NK-92 treated with Interleukin-12 subunit alpha and Interleukin-12 subunit beta, amount 100 ng/mL, for 24 hours (cell line): ENCODE data around the gene TBC1D16.

ENCODE experiments used
- DNase-seq: peaks from one replicate; lab custom pipeline; 2025; lab: John Stamatoyannopoulos, UW

The TBC1D16 gene

GRCh38 chr17:79949656-79950209, 85.9 kb downstream of the TBC1D16 start:
- DNase-seq, result no peak

- no peak for DNase-seq
Observed at GRCh38 chr17:79948945-79949655, 86.6 kb downstream of the TBC1D16 start.

DNA sequence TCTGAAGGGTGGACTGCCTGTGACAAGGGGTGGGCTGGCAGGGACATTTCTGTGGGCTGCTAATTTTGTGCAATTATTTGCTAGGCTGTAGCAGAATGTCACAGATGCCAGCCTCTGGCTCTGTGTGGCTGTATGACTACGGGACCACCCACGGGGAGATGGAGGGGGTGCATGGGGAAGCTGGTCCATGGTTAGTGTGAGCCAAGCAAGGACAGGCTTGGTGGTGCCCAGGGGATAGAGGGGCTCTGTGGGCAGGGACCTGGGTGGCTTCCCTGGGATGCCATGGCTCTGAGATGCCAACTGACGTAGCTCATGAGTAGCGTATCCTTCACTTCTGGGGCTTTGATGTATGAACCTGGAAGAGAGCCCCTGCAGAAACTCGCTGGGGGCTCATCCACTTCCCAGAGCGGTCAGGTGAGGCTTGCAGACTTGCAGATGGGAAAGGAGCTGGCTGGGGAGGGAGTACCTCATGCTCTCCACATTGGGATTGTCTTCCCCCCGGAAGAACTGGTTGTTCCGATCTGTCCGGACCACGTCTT, 87.2 kb downstream of the TBC1D16 start:
- no peak for DNase-seq

DNA sequence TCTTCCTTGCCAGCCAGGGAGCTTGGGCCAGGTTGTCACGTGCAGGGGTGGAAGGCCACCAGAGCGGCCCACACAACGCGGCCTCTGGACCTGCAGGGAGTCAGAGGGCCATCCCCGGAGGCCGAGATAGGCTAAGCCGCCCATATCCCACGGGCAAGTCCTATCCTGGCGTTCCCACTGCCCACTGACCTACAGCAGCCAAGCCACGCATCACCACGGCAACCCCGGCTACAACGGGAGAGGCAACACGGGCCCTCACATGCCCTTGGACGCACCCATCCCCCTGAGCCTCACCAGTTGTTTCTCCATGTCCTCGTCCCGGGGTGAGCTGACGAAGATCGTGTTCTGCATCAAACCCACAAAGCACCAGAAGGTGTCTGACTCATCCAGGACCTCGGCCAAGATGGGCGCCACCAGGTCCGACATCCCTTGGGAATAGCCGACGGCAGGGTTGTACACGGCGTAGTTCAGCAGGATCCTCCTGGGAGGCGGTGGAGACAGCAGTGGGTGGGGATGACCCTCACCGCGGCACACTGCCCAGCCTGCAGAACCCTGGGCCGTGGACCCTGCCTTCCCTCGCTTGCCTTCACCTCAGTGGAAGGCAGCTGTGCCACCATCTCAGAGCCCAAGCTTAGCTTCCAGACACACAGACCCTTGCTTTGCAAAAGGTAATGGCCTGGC, 88.2 kb downstream of the TBC1D16 start:
- DNase-seq, result no peak

DNA sequence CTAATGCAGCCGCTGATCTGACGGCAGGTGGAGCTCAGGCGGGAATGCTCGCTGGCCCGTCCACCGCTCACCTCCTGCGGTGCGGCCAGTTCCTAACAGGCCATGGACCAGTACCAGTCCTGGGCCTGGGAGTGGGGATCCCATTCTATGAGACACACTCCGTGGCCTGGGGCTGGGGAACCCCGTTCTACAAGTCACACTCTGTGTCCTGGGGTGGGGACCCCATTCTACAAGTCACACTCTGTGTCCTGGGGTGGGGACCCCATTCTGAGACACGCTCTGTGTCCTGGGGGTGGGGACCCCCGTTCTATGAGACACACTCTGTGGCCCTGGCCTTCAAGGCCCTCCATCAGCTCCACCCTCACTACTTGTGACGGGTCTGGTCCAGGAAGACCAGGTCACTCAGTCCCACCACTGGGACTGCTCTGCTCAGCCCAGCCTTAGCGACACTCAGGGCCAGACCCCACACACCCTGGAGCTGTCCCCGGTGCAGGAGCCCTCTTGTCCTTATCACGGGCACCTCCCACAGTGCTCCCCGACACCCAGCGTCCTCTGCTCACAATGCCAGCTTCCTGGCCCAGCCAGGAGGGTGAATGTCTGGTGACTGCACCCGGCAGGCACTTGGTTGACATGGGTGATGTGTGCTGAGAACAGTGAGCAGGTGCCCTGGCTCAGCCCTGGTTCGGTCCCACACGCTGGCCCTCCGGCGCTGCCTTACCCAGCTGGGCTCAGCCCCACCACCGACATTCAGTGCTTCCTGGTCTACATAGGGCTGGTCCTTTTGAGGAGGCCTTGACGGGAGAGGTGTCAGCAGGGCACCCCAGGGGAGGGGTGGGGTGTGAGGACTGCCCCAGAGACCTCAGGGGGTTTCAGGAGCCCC, 89.1 kb downstream of the TBC1D16 start:
- DNase-seq, result no peak

GRCh38 chr17:79945591-79946255, 89.9 kb downstream of the TBC1D16 start:
- DNase-seq, result no peak

DNA sequence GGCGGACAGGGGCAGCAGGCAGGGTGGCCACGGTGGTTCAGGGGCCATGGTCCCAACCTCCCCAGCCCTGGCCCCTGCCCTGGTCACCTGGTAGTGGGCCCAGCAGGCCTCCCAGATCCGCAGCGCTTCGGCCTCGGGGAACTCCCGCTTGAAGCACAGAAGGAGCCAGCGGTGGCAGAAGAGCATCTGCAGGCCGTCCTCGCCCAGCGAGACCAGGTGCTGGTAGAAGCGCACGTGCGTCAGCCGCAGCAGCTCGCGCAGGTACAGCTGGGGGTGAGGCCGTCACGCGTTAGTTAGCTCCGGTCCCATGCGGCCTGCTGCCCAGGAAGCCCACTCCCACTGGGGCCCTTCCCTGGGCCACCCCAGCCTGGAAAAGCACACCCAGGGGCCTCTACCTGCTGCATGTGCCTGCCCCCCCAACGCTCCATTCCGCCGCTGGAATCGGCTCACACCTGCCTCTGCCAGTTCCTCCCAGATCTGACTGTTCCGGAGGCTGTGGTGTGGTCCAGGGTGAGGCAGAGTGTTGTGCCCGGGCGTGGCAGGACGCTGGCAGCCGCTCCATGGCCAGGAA, 90.8 kb downstream of the TBC1D16 start:
- DNase-seq, result no peak

DNA sequence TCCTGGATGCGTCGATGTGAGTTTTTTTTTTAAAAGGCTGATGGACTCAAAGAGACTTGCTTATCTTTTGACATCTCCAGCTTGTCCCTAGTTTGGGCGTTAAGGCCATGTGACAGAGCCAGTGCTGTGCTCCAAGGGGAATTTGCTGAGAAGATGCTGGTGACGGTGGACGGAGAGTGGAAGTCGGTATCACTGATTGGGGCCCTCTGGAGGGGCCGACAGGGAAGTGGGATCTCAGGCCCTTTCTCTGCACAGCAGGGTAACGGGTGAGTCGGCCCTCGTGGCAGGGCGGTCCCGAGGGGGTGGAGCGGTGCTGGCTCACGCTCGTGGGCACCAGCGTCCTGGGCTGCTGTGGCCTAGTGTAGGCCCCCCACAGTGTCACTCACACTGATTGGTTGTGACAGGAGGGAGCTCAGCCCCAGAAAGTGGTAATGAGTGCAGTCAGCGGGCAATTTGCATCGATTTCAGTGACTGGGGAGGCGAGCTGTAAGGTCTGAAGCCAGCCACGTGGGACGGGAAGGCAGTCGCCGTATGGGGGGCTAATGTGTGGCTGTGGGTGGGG, 91.3 kb downstream of the TBC1D16 start:
- DNase-seq, result no peak

DNA sequence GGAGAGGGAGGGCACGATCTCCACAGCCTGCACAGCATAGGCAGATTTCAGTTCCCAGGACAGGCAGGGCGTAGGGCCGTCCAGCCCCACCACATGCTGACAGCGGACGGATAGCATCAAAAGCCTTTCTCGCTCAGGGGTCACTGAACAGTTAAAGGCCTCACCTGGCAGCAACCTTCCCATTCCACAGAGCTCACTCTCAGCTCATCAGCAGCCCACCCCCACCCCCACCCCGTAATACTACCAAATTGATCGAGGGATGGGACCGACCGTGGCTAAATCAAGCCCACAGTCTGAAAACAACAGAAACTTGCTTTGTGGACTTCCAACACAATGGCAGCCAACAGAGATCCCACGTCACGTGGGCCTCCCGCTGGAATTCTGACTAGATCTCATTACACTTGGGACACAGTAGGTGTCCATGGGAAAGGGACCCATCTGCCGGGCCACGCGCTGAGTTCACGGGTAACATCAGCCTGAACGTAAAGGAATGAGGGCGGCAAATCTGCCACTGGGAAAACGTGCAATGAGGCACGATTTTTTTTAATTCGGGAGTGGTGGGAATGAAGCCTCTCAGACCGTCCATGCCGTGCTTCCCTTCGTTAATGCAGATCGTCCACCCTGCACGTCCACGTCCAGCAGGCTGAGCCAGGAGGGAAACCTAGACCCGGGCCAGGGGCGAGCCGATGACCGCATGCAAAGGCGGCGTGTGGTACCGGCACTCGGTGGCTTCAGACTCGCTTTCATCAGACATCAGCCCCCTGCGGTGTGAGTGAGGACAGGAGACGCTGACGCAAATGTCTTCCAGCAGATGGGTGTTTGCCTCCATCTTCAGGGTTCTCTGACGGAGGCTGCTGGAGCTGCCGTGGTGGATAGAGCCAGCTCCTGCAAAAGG, 92.1 kb downstream of the TBC1D16 start:
- no peak for DNase-seq

DNA sequence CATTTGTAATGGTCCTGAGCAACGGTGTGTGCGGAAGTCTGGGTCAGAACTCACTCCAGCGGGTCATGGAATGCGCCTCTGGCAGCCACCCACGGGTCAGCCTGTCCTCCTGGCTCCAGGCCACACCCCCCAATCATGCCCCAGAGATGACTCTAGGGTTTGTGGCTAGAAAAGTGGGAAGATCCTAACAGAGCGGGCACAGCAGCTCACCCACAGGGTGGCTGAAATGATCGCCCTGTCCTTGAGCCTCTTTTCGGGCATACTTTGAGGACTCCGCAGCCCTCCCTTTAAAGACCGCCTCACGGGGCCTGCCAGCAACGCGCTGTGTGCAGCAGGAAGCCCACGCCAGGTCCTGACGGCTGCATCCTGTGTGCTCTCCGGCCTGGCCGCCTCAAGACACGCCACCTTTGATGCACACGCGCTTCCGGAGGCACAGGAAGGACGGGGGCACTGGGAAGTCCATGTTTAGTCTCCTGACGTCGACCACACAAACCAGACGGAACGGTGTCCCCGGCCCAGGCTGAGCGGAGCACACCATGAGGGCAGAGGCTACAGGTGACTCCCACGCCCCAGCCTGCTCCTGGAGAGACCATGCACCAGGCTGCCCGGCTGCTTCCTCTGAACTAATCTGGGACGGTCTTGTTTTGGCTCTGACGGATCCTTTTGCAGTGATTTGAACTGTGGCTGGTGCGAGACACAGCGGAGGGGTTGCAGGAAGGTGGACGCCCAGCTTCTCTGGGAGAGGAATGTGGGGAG, 92.9 kb downstream of the TBC1D16 start:
- DNase-seq, result no peak

GRCh38 chr17:79942011-79942405, 93.7 kb downstream of the TBC1D16 start:
- DNase-seq, result no peak

GRCh38 chr17:79941088-79942010, 94.3 kb downstream of the TBC1D16 start:
- no peak for DNase-seq

- DNase-seq, result no peak
Observed at GRCh38 chr17:79940459-79941087, 95.1 kb downstream of the TBC1D16 start.

- no peak for DNase-seq
Observed at GRCh38 chr17:79939755-79940458, 95.8 kb downstream of the TBC1D16 start.

DNA sequence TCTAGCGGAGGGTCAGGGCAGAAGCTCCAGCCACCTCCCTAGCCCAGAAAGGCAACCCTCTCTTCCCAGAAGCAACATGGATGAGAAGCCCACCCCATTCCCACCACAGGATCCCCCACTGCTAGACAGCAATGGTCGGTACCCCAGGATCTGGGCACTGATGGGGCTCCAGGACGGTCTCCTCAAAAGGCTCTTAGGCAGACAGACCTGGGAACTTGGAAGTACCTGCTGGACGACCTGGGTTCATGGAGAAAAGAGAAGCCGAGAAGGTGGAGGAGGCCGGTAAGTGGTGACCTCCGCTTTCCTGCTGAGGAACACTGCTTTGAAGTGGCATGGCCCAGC, 96.6 kb downstream of the TBC1D16 start:
- no peak for DNase-seq

GRCh38 chr17:79938336-79939093, 97.2 kb downstream of the TBC1D16 start:
- DNase-seq, result no peak
